GM19372 (cell line): Measurements from ENCODE around the gene AKAP13.
"Not testable (repeated sequence)": the region's sequence is repeated elsewhere in the genome, so short reads cannot be mapped to it uniquely, and the experiment has no call there.

Experiments used
- ATAC-seq: cut with Tn5 transposase; IDR thresholded peaks from one replicate; pipeline ENCODE4 v1.9.1; 2021; ENCODE audit warnings: mild to moderate bottlenecking, low read depth, moderate library complexity; ENCODE audit not compliant: unreplicated experiment

The AKAP13 gene

GRCh38 chr15:85584872-85585271 lies 204.5 kb downstream of the AKAP13 start:
- ATAC-seq = no peak

GRCh38 chr15:85586196-85586595 lies 205.8 kb downstream of the AKAP13 start:
- not testable (repeated sequence) for ATAC-seq

- no peak for ATAC-seq
These were observed 207.5 kb downstream of the AKAP13 start for GRCh38 chr15:85587707-85588411.

- ATAC-seq = no peak
These were observed 208.3 kb downstream of the AKAP13 start for GRCh38 chr15:85588677-85589076.

- ATAC-seq = no peak
These were observed 209.4 kb downstream of the AKAP13 start for GRCh38 chr15:85589851-85590250.

GRCh38 chr15:85591622-85592021 lies 211.2 kb downstream of the AKAP13 start:
- no peak for ATAC-seq

- no peak for ATAC-seq
These were observed 211.7 kb downstream of the AKAP13 start for GRCh38 chr15:85592148-85592547.

GRCh38 chr15:85593809-85594445 lies 213.5 kb downstream of the AKAP13 start:
- ATAC-seq = no peak

- no peak for ATAC-seq
These were observed 215.6 kb downstream of the AKAP13 start for GRCh38 chr15:85595804-85596536.

- no peak for ATAC-seq
These were observed 216.9 kb downstream of the AKAP13 start for GRCh38 chr15:85597155-85597815.

- ATAC-seq = no peak
These were observed 217.8 kb downstream of the AKAP13 start for GRCh38 chr15:85598219-85598618.

- no peak for ATAC-seq
These were observed 218.5 kb downstream of the AKAP13 start for GRCh38 chr15:85598718-85599398.

GRCh38 chr15:85600001-85600400 lies 219.6 kb downstream of the AKAP13 start:
- no peak for ATAC-seq

- ATAC-seq = no peak
These were observed 222.8 kb downstream of the AKAP13 start for GRCh38 chr15:85603160-85603559.

- ATAC-seq = no peak
These were observed 223.3 kb downstream of the AKAP13 start for GRCh38 chr15:85603703-85604102.

GRCh38 chr15:85604194-85604593 lies 223.8 kb downstream of the AKAP13 start:
- ATAC-seq = no peak

- ATAC-seq = no peak
These were observed 226.3 kb downstream of the AKAP13 start for GRCh38 chr15:85606738-85607137.

GRCh38 chr15:85607141-85607806 lies 226.9 kb downstream of the AKAP13 start:
- ATAC-seq = no peak

GRCh38 chr15:85607842-85608241 lies 227.4 kb downstream of the AKAP13 start:
- no peak for ATAC-seq

- ATAC-seq = no peak
These were observed 229.1 kb downstream of the AKAP13 start for GRCh38 chr15:85609492-85609891.
